ENCODE measurements around the gene ZIC2.

- TF ChIP-seq CTCF (tag by site-specific recombination; IDR thresholded peaks at IDR 0.05) (no peak), WT1 (tag by site-specific recombination; IDR thresholded peaks at IDR 0.05) (no peak), ZNF555 (tag by site-specific recombination; conservative IDR thresholded peaks at IDR 0.05) (no peak)
These were observed 54.4 kb downstream of the ZIC2 start for GRCh38 chr13:100035936-100036335.
